ENCODE results near the gene FBXO31. TPM values are rescaled to one million over a fixed set of nuclear protein-coding genes. Genes with fewer than 3 reads are reported as not detected.

Gene FBXO31
- total and polyA plus RNA-seq, 2 of the 13 experiments (the other 11 are each of a cell fraction or from before 2014, with no cell fraction given), result 92.4 to 101 TPM

- TF ChIP-seq, protein P1, sequence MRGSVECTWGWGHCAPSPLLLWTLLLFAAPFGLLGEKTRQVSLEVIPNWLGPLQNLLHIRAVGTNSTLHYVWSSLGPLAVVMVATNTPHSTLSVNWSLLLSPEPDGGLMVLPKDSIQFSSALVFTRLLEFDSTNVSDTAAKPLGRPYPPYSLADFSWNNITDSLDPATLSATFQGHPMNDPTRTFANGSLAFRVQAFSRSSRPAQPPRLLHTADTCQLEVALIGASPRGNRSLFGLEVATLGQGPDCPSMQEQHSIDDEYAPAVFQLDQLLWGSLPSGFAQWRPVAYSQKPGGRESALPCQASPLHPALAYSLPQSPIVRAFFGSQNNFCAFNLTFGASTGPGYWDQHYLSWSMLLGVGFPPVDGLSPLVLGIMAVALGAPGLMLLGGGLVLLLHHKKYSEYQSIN (CRISPR knock-in tag; IDR thresholded peaks at IDR 0.05; ENCODE audit: borderline replicate concordance), result no peak
- TF ChIP-seq TCF12 (IDR thresholded peaks at IDR 0.05) (no peak), TCF12 (CRISPR knock-in tag; IDR thresholded peaks at IDR 0.05) (peak; percentile 89; the same call in 1 of the 2 replicates), ERF (CRISPR knock-in tag; IDR thresholded peaks at IDR 0.05) (peak; percentile 83), SMAD3 (CRISPR knock-in tag; IDR thresholded peaks at IDR 0.05) (peak; percentile 78; the same call in 1 of the 2 replicates), JUND (CRISPR knock-in tag; IDR thresholded peaks at IDR 0.05) (peak; percentile 74), TIGD3 (CRISPR knock-in tag; IDR thresholded peaks at IDR 0.05; ENCODE audit: borderline replicate concordance) (0 out of 2 replicates have a peak, but pooled peaks have one; percentile 58), ZNF652 (CRISPR knock-in tag; IDR thresholded peaks at IDR 0.05; ENCODE audit: borderline replicate concordance, low read depth) (peak; percentile 64; the same call in 1 of the 2 replicates), GZF1 (CRISPR knock-in tag; IDR thresholded peaks at IDR 0.05) (no peak; the same call in 1 of the 2 replicates), MAFK (conservative IDR thresholded peaks at IDR 0.05 in 1 of 2, IDR thresholded peaks at IDR 0.05 in 1 of 2; ENCODE audit: low read length in 2 of 2) (no peak), FOXM1 (CRISPR knock-in tag; IDR thresholded peaks at IDR 0.05) (0 out of 2 replicates have a peak, but pooled peaks have one; percentile 43), ZNF879 (CRISPR knock-in tag; IDR thresholded peaks at IDR 0.05) (no peak), SIN3B (IDR thresholded peaks at IDR 0.05; ENCODE audit: low read length) (no peak), IKZF1 (IDR thresholded peaks at IDR 0.05) (no peak), U2AF1 (optimal IDR thresholded peaks at IDR 0.05; ENCODE audit: low read depth, low read length) (peak; percentile 77), ONECUT2 (CRISPR knock-in tag; IDR thresholded peaks at IDR 0.05) (peak; percentile 60), PAX8 (CRISPR knock-in tag; IDR thresholded peaks at IDR 0.05; ENCODE audit: borderline replicate concordance) (0 out of 2 replicates have a peak, but pooled peaks have one; percentile 10), YEATS2 (CRISPR knock-in tag; IDR thresholded peaks at IDR 0.05; ENCODE audit: borderline replicate concordance) (peak; percentile 86; the same call in 1 of the 2 replicates), ZFP1 (CRISPR knock-in tag; IDR thresholded peaks at IDR 0.05) (peak; percentile 96), ZBTB7B (CRISPR knock-in tag; IDR thresholded peaks at IDR 0.05) (peak; percentile 99), PRDM15 (CRISPR knock-in tag; IDR thresholded peaks at IDR 0.05) (no peak)
- TF ChIP-seq, protein P2, sequence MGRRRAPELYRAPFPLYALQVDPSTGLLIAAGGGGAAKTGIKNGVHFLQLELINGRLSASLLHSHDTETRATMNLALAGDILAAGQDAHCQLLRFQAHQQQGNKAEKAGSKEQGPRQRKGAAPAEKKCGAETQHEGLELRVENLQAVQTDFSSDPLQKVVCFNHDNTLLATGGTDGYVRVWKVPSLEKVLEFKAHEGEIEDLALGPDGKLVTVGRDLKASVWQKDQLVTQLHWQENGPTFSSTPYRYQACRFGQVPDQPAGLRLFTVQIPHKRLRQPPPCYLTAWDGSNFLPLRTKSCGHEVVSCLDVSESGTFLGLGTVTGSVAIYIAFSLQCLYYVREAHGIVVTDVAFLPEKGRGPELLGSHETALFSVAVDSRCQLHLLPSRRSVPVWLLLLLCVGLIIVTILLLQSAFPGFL (CRISPR knock-in tag; IDR thresholded peaks at IDR 0.05), result no peak
- TF ChIP-seq, protein P3, sequence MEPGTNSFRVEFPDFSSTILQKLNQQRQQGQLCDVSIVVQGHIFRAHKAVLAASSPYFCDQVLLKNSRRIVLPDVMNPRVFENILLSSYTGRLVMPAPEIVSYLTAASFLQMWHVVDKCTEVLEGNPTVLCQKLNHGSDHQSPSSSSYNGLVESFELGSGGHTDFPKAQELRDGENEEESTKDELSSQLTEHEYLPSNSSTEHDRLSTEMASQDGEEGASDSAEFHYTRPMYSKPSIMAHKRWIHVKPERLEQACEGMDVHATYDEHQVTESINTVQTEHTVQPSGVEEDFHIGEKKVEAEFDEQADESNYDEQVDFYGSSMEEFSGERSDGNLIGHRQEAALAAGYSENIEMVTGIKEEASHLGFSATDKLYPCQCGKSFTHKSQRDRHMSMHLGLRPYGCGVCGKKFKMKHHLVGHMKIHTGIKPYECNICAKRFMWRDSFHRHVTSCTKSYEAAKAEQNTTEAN (CRISPR knock-in tag; conservative IDR thresholded peaks at IDR 0.05), result no peak
Observed at GRCh38 chr16:87383505-87384161, at the start of gene FBXO31 (continued).

Data from HepG2 (cell line).